RPMI8226 (cell line): ENCODE data around the gene SIAH2.

Experiments used
- DNase-seq: peaks from one replicate; pipeline ENCODE4 v3.0.0-alpha.2; 2015

The SIAH2 gene

GRCh38 chr3:150733373-150733935 is 29.5 kb downstream of the SIAH2 start:
- no peak for DNase-seq

- DNase-seq = no peak
Observed at GRCh38 chr3:150729682-150730360, 33.1 kb downstream of the SIAH2 start.

DNA sequence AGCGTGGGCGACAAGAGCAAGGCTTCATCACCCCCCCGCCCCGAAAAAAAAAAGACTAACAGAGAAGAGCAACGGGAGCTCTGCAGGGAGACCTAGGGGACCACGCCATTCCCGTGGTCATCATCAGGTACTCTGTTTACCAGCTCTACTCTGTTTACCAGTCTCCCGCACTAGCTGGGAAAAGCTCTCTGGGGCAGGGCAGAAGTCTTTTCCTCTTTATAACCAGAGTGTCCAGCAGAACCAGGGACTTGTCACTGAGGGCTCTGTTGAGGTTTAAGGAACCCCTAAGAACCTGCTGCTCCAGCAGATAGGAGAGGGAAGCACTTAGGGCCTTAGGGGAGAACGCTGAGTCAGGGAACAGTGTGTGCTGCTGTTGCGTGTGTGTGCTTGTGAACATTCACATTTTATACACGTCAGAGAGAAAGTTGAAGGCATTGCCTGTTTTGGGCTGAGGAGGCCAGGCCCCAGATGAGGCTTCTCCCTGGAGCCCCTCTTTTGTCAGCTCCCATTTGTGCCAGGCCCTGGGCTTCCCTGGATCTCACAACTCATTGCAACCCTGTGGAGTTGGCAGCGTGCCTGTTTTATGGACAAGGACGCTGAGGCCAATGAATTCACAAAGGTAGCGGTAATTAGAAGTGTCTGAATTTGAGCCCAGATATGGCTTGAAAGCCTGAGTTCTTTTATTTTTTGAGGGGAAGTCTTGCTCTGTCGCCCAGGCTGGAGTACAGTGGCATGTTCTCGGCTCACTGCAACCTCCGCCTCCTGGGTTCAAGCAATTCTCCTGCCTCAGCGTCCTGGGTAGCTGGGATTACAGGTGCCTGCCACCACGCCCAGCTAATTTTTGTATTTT is 35.1 kb downstream of the SIAH2 start:
- peak; percentile 29 for DNase-seq

DNA sequence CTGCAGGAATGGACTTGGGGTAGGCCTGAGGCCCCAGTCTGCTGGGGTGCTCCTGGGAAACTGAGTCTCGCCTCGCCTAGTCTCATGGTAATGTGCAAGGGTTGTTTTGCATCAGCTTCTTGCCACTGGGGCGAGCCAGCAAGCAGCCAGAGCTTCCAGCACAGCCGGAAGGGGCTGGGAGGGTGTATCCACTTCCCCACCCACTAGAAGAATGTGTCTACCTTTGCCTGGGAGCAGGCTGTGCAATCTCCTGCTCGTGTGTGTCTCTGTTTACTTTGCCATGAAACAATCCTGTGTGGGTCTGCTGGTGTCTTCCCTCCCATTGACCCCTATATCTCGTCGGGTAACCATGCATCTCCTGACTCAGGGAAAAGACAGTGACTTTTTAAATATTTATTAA is 37.4 kb downstream of the SIAH2 start:
- no peak for DNase-seq

- peak; percentile 30 for DNase-seq
Observed at GRCh38 chr3:150723946-150724345, 39.0 kb downstream of the SIAH2 start.

DNA sequence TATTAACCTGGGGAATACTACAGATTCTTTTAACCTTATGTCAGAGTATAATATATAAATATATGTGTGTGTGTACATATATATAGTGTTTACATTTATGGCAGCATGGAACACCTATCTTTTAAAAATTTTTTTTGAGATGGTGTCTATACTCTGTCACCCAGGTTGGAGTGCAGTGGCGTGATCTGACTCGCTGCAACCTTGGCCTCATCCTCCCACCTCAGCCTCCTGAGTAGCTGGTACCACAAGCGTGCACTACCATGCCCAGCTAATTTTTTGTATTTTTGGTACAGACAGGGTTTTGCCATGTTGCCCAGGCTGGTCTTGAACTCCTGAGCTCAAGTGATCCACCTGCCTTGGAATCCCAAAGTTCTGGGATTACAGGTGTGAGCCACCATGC is 40.7 kb downstream of the SIAH2 start:
- no peak for DNase-seq

GRCh38 chr3:150721285-150722130 is 41.5 kb downstream of the SIAH2 start:
- peak; percentile 73 for DNase-seq

DNA sequence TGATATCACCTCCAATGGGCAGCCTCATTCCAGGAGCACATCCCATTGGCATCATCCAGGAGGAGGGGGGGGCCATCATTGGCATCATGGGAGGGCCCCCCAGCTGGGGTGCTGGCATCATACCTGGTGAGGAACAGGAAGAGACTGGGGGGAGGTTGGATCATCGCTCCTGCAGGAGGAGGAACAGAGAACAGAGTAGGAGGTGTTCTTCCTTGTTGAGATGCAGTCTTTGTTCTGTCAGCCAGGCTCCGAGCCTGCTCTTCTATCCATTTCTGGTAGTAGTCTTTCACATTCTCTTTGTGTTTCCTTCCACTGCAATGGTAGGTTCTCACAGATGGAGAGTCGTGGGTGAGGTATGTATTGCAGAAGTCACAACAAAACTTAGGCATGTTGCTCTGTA is 42.5 kb downstream of the SIAH2 start:
- no peak for DNase-seq

- no peak for DNase-seq
Observed at GRCh38 chr3:150710097-150710496, 52.9 kb downstream of the SIAH2 start.

DNA sequence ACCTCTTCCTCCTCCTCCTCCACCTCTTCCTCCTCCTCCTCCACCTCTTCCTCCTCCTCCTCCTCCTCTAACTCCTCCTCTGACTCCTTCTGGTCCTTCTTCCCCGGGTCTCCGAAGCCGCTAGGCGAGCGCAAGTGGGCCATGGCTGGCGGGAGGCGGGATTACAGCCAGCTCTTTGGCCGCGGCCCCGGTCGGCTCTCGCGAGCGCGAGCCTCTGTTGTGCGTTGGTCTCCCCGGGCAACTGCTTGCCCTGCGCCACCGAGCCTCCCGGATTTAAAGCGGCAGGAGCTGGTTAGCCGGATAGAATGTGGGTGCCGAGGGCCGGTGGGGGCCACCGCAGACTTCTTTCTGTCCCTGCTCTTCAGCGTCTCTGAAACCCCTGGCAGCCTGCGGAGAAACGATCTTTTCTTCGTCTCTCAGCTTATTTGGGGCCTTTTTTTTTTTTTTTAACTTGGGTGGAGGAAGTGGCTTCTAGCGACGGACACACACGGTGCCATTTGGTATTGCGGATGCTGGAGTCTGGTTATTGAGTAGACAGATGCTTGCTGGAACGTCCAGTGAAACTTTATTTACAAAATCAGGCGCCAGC is 59.1 kb downstream of the SIAH2 start, which contains the start of gene ERICH6:
ERICH6 (minus strand) TSS at position 165 of the 589 bp plus-strand sequence; CDS start at position 143, 22 bp downstream.
- DNase-seq = peak; percentile 99

- DNase-seq = peak; percentile 39
Observed at GRCh38 chr3:150703299-150703755, 59.6 kb downstream of the SIAH2 start.

GRCh38 chr3:150699068-150699639 is 63.8 kb downstream of the SIAH2 start:
- DNase-seq = no peak

- DNase-seq = no peak
Observed at GRCh38 chr3:150697646-150698045, 65.3 kb downstream of the SIAH2 start.

DNA sequence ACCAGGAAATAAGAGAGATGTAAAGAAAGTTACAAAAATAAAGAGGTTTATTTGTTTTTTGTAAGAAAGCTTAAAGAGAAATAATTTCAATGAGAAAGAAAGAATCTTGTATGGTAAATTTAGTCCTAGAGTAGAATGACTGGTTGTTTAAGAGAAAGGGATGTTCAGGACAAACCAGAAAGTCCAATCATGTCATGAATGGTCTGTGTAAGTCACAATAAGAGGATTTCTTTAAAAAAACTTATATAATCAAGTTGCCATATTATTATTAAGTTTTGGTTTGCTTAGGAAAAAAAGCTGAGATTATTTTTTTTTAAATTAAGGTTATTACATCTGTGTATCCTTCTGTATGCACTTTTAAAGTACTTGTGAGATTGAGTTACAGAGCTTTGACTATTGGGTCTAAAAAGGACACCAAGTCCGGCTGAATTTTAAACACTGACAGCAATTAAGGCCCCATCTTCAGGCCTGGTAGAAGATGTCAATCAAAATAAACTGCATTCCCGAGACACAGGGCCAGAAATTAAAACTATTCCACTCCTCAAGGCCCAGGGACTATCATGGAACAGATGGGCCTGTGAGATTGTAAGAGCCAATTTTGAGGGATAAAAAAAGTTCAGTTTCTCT is 71.4 kb downstream of the SIAH2 start:
- DNase-seq = no peak
